ENCODE data around the gene PIGV. TPM values are rescaled to one million over a fixed set of nuclear protein-coding genes. Genes with fewer than 3 reads are reported as not detected.
"Not testable (repeated sequence)": the region's sequence is repeated elsewhere in the genome, so short reads cannot be mapped to it uniquely, and the experiment has no call there.

The PIGV gene
- total and polyA plus RNA-seq, 2 experiments from 2014 or later = 20.4 to 28.9 TPM

DNA sequence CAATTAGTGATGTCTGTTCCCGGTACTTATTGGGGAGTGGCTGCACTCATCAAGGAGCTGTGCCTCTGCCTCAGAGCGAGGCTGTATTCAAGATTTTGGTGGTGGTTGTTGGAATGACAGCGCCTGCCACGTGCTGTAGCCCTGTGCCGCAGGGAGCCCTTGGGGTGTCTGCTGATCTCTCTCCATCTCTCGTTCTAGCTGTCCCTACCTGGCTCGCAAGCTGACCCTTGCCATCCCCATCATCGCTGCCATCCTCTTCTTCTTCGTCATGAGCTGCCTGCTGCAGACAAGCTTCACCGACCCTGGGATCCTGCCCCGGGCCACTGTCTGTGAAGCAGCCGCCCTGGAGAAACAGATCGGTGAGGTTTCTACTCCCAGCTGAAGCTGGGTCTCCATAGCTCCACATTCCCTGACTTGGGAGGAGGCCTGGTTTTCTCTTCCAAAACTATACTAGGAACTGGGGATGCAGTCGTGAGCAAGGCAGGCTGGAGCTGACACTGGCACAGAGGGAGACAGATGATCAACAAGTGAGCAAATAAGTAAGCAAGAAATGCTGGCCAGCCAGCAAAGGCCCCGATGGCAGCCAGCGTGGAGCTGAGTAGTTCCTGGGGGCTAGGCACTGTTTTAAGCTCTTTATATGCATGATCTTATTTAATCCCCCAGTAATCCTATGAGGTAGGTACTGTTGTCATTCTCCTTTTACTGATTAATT lies 44.7 kb downstream of the PIGV start:
- in situ Hi-C loops (cut with MboI) = no loop called here
- Histone ChIP-seq H3K36me3 (ENCODE audit: low read depth) (peaks cover 5% of the 10 kb centered on the region; the same call in 1 of the 2 replicates), H3K79me2 (ENCODE audit: insufficient read depth) (peaks cover 37% of the 10 kb centered on the region)

DNA sequence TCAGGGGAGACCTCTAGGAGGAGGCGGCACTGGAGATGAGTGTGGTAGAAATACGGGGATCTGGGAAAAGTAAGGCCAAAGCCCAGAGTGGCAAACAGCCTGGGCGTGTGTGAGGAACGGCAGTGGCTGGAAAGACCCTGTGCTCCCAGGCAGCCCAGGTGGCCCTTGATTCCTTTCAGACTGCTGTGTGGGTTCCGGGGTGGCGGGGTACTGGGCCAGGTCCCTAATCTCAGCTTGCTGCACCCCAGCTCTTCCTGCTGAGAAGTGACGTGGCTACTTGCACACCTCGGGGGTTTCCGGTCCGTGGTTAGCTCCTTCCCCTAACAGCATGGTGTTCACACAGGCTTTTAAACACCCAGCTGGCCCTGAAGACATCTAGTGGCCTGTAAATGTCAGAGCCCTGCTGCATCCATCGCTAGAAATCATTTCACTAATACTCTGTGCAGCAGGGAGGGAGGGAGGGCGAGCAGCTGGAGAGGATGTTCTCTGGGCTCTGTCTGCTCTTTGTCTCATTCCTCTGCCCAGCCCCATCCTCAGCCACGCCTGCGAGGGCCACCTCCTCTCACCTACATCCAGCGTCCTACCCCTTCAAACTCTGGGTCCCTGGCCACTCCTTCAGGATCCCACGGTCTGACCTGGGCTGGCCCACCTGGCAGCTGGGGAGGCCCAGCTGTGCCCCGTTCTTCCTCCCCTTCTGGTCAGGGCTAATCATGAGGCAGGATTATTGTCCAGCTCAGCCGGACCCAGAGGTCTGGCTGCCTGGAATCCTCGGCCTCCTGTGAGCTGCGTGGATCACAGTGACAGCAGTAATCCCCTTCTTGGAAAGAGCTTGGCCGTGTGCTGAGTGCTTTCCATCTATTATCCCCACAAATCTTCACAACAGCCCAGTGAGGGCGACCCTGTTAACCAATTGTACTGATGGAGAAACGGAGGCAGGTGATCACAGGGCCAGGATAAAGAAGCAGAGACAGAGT lies 46.0 kb downstream of the PIGV start:
- Histone ChIP-seq H4K20me1 (ENCODE audit: insufficient read depth) (no peaks in the 10 kb centered on the region), H3K4me3 (no peak overlapping the region), H3K27ac (no peak overlapping the region), H3K36me3 (ENCODE audit: low read depth) (peaks cover 5% of the 10 kb centered on the region; the same call in 1 of the 2 replicates), H3K4me1 (ENCODE audit: insufficient read depth) (no peaks in the 10 kb centered on the region), H3K4me2 (ENCODE audit: unreplicated experiment) (no peak overlapping the region), H3K9me2 (ENCODE audit: insufficient read depth) (no peaks in the 10 kb centered on the region), H3F3A (ENCODE audit: insufficient read depth) (no peaks in the 10 kb centered on the region), H3K27me3 (replicated peaks; ENCODE audit: insufficient read depth) (no peaks in the 10 kb centered on the region), H3K9me3 (ENCODE audit: low read depth) (no peaks in the 10 kb centered on the region), H3K9ac (no peak overlapping the region), H2AFZ (no peak overlapping the region), H3K79me2 (ENCODE audit: insufficient read depth) (peaks cover 26% of the 10 kb centered on the region)
- 87 to 92% methylated on average over 23 of the region's 23 CpGs for WGBS, 2 experiments (ENCODE audit: low coverage in 1 of 2, low lambda C conversion rate in 2 of 2, missing lambda C conversion rate in 2 of 2)
- in situ Hi-C loops (cut with MboI) = no loop called here
- no peak for DNase-seq
- TF ChIP-seq EZH2phosphoT487 (IDR thresholded peaks at IDR 0.05; ENCODE audit: insufficient read depth, low read depth) (no peak), EZH2 (IDR thresholded peaks at IDR 0.05; ENCODE audit: insufficient read depth, poor library complexity, severe bottlenecking) (no peak)

More for the DNA sequence above, 44.7 kb downstream of the PIGV start:
- no peak for DNase-seq
- Histone ChIP-seq H2AFZ (no peak overlapping the region), H3K27me3 (replicated peaks; ENCODE audit: insufficient read depth) (no peaks in the 10 kb centered on the region), H3K9ac (no peak overlapping the region), H3K4me3 (no peak overlapping the region), H3K4me2 (ENCODE audit: unreplicated experiment) (no peak overlapping the region), H3F3A (ENCODE audit: insufficient read depth) (no peaks in the 10 kb centered on the region), H3K27ac (no peak overlapping the region), H4K20me1 (ENCODE audit: insufficient read depth) (no peaks in the 10 kb centered on the region), H3K9me2 (ENCODE audit: insufficient read depth) (no peaks in the 10 kb centered on the region), H3K9me3 (ENCODE audit: low read depth) (no peaks in the 10 kb centered on the region), H3K4me1 (ENCODE audit: insufficient read depth) (no peaks in the 10 kb centered on the region)
- 75 to 77% methylated on average over 13 to 16 of the region's 16 CpGs for whole genome bisulfite sequencing, 2 experiments (ENCODE audit: low coverage in 1 of 2, low lambda C conversion rate in 2 of 2, missing lambda C conversion rate in 2 of 2)
- TF ChIP-seq EZH2 (IDR thresholded peaks at IDR 0.05; ENCODE audit: insufficient read depth, poor library complexity, severe bottlenecking) (no peak), EZH2phosphoT487 (IDR thresholded peaks at IDR 0.05; ENCODE audit: insufficient read depth, low read depth) (no peak)

DNA sequence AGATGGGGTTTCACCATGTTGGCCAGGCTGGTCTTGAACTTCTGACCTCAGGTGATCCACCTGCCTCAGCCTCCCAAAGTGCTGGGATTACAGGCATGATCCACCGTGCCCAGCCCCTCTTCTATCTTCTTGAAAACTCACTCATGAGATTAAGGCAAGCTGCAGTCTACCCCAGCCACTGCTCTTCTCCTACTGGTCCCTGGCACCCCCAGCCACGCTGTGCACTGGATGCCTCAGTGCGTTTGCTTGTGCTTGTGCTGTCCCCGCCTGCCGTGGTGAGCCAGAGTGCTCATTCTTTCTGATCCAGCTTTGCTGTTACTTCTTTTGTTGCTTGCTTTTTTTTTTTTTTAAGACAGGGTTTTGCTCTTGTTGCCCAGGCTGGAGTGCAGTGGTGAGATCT lies 49.9 kb downstream of the PIGV start:
- H3K4me2 ChIP-seq (ENCODE audit: unreplicated experiment); H3K9me2 ChIP-seq (ENCODE audit: insufficient read depth); H3K9me3 ChIP-seq (ENCODE audit: low read depth); DNase-seq; H3F3A ChIP-seq (ENCODE audit: insufficient read depth); H3K36me3 ChIP-seq (ENCODE audit: low read depth); H3K27ac ChIP-seq; H4K20me1 ChIP-seq (ENCODE audit: insufficient read depth); H3K79me2 ChIP-seq (ENCODE audit: insufficient read depth); H3K9ac ChIP-seq; H3K4me1 ChIP-seq (ENCODE audit: insufficient read depth); in situ Hi-C loops (cut with MboI); H2AFZ ChIP-seq; H3K27me3 ChIP-seq (replicated peaks; ENCODE audit: insufficient read depth); H3K4me3 ChIP-seq: not testable (repeated sequence)
- 95 to 96% methylated on average over 5 of the region's 5 CpGs for WGBS, 2 experiments (ENCODE audit: low coverage in 1 of 2, low lambda C conversion rate in 2 of 2, missing lambda C conversion rate in 2 of 2)

DNA sequence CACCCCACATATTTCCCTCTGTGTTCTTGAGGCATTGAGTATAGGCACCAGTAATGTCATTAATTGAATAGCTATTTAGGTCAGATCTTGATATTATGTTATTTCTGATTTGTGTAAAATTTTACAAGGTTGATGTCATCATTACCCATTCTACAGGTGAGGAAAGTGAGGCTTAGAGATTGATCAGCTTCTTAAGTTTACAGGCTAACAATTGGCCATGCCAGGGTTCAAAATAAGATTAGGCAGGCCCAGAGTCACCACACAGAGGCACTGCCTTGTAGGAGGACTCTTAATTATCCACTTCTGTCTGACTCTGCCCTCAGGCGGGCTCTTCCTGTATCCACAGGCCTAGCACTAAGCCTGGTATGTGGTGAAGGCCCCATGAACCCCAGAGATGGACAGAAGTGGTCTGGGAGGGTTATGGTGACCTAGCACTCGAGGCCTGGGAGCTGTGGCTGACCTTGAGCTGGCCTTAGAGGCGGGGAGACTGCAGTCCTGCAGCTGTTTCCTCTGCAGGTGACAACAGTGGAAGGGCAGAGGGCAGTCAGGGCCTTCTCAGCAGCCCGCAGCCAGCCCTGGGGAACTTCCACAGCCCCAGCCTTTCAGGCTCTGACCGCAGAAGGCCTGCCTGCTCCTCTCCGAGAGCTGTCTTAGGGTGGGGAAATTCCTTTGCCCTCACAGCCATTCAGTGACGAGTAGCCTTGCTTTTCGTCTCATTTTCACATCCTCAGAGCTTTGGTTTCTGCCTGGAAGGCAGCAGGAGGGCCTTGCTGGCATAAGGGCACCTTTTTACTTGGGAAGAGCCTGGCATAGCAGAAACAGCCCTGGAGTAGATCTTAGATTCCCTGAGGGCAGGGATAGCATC lies 51.0 kb downstream of the PIGV start:
- no peak overlapping the region for H2AFZ ChIP-seq
- TF ChIP-seq EZH2phosphoT487 (IDR thresholded peaks at IDR 0.05; ENCODE audit: insufficient read depth, low read depth) (no peak), EZH2 (IDR thresholded peaks at IDR 0.05; ENCODE audit: insufficient read depth, poor library complexity, severe bottlenecking) (no peak)
- no peaks in the 10 kb centered on the region for H3K9me2 ChIP-seq (ENCODE audit: insufficient read depth)
- H3K4me2 ChIP-seq (ENCODE audit: unreplicated experiment) = no peak overlapping the region
- 81 to 85% methylated on average over 8 of the region's 8 CpGs for WGBS, 2 experiments (ENCODE audit: low coverage in 1 of 2, low lambda C conversion rate in 2 of 2, missing lambda C conversion rate in 2 of 2)
- H3K27me3 ChIP-seq (replicated peaks; ENCODE audit: insufficient read depth) = no peaks in the 10 kb centered on the region
- H3K27ac ChIP-seq = no peak overlapping the region
- H4K20me1 ChIP-seq (ENCODE audit: insufficient read depth) = no peaks in the 10 kb centered on the region
- peaks cover 4% of the 10 kb centered on the region; the same call in 1 of the 2 replicates for H3K36me3 ChIP-seq (ENCODE audit: low read depth)
- H3K9ac ChIP-seq = no peak overlapping the region
- no peaks in the 10 kb centered on the region for H3K4me1 ChIP-seq (ENCODE audit: insufficient read depth)
- H3K79me2 ChIP-seq (ENCODE audit: insufficient read depth) = no peaks in the 10 kb centered on the region
- H3K9me3 ChIP-seq (ENCODE audit: low read depth) = no peaks in the 10 kb centered on the region
- H3F3A ChIP-seq (ENCODE audit: insufficient read depth) = no peaks in the 10 kb centered on the region
- no peak for DNase-seq
- H3K4me3 ChIP-seq = no peak overlapping the region
- in situ Hi-C loops (cut with MboI) = no loop called here
